HG03175 (cell line): ENCODE data around the gene ZIC5.

Experiments used
- ATAC-seq: cut with Tn5 transposase; IDR thresholded peaks from one replicate; pipeline ENCODE4 v1.9.1; 2021; ENCODE audit warnings: mild to moderate bottlenecking, moderate library complexity; ENCODE audit not compliant: unreplicated experiment

ZIC5 gene

DNA sequence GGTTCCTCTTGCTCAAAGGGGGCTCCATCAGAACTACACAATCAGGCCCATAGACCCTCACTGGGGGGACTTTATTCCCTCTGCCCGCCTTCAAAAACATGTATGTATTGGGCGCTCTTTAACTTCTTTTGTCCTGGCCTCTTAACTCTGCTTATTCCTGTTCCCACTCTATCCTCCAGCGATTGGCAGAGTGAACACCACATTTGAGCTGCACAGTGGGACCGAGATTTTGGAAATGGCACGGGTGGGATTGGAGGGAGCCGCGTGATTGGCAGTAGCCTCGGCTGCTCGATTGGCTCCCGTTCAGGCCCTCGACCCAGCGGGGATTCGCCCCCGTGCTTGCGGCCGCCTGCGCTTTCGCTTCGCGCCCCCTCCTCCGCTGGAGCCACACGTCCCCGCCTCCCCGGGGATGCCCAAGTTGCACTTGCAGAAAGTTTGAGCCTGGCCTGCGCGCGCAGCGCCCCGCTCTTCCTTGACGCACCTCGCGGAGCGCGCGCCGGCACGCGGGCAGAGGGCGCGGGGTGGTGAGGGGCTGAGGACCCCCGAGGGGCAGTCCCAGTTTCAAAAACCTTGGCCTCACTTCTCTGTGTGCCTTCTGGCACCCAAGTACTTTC, at the start of gene ZIC5:
ZIC5 (minus strand) TSS at position 192 of the 614 bp plus-strand sequence; CDS start at position 28, 164 bp downstream.
- ATAC-seq: no peak

DNA sequence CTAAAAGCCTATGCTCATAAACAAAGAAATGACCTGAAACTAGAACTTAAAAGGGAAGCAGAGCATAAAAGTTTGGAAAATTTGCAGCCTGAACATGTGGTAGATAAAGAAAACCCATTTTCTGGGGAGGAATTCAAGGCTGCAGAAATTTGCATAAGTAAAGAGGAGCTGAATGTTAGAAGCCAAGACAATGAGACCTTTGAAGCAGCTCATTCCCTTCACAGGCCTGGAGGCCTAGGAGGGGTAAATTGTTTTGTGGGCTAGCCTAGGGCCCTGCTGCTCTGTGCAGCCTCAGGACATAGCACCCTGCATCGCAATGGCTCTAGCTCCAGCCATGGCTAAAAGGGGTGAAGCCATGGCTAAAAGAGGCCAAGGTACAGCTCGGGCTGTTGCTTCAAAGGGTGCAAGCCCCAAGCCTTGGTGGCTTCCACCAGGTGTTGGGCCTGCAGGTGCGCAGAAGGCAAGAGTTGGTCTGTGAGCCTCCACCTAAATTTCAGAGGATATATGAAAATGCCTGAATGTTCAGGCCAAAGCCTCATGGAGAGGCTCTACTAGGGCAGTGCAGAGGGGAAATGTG, 48.3 kb upstream of the ZIC5 start:
- no peak for ATAC-seq

DNA sequence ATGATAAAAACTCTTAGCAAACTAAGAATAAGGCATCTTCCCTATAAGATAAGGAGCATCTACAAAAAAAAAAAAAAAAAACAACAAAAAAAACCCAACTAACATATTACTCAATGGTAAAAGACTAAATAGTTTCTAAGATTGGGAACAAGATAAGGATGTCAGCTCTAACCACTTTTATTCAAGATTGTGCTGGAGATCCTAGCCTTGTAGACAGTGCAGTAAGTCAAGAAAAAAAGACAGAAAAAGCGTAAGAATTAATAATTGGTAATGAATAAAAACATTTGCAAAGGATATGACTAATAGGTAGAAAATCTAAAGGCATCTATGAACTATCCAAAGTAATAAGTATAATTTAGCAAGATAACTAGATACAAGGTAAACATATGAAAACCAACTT, 43.1 kb upstream of the ZIC5 start:
- ATAC-seq: no peak

DNA sequence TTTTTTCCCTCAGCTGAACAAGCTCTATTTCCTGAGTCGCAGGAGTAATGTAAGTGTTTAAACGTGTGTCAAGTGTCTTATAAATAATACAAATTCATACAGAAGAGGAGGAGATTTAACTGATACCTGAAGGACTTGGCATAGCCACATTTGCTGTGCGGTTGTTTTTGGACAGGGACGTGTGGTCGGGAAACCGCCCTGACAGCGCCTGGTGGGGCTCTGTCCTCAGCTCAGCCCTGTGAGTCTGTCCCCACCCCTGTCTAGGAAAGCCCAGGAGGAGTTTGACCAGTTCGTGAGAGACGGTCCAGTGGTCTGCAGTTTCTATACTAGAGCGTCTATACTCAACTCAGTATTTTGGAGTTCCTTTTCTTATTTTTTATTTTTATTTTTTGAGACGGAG, 26.7 kb upstream of the ZIC5 start:
- ATAC-seq: no peak

DNA sequence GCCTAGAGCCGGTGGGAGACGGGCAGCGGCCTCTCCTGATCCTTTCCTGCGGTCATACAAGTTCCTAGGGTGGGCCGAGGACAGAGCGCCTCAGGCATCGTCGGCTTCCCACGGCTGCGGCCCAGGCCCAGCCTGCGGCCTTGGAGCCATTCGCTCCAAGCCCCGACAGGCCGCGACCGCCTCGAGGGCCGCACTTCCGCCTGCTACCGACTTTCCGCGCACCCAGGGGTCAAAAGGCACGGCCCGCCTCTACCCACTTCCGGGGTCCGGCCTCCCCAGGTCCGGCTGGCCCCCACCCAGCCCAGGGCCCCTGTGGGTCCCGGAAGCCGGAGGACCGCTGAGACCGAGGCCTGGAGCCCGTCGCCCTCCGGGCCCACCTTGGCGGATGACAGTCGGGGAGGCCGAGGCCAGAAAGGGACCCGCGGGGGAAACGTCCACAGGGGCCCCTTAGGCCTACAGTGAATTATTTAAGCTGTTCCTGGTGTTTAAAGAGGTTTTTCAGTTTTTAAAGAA, 26.2 kb upstream of the ZIC5 start:
- ATAC-seq: no peak

DNA sequence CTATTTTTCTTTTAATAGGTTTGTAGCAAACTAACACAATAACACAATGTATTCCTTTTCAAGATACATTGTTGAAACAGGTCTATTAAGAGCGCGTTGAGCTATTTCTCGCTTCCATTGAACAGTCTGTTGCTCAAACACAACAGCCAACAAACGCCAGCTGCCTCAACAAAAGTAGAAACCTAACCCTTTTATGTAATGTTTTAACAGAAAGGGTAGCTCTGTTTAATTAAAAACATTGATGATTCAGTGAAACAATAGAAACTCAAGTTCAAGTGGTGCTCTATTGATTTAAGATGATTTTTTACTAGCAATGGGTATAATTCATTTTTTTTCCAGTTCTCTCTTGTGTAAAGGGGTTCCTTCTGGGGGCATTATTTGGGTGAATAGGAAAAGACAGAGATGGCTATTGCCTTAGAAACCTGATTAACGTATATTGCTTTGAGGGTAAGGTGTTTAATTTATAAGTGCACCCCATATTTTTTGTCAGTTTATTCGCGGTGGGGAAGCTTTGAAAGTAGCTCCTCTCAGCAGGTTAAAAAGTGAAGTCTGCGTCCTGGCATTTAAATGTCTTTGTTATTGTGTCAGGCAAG, 24.9 kb upstream of the ZIC5 start:
- ATAC-seq: no peak

DNA sequence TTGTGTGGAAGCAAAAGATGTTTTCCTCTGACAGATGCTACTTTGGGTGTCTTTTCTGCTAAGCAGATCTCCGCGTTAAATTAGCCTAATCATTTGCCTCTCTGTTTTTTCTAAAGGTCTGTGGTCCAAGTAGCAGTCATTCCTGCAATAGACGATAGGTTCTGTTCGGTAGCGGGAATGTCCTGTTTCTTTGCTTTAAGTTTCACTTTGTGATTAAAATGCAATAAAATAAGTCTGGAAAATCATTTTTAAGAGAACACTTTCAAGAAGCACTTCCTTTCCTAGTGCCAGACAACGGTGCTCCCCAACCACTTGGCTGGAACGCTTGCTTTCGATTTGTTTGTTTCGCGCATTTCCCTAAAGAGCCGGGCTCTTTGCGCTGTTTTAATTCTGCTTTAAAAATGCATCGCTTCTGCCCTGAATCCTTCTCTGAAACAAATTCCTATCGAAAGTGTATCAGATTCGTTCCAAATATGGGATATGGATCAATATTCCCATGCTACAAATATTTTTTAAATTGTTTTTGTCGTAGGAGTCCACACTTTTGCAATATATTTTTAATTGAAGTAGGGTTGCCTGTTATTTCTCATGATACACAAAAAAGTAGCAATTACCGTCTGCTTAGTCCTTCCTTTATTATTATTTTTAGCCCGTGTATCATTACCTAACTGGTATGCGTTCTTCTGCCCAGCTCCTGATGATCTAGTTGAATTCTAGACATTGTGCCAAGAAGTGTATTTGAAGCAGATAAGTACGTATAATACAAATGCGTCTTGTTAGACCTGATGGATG, 24.2 kb upstream of the ZIC5 start:
- no peak for ATAC-seq

DNA sequence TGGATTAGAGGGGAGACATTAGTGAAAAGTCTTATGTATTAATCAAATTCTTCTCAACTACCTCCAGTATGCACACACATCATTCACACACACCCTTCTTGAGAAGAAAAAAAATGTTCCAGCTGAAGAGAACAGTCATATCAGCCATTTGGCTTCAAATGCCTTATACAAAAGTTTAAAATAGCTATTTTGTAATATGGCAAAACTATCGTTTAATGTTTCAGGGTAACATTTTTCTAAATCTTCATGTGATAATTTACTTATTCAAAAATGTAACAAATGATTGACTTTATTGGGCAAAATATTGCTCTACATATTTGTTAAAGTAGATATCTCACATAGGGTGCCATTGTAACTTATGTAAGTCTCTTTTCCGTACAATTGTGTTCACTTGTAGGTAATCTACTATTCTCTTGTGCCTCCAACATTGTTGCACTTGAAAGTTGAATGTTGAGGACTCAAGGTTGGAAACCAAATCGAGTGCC, 23.6 kb upstream of the ZIC5 start:
- no peak for ATAC-seq

DNA sequence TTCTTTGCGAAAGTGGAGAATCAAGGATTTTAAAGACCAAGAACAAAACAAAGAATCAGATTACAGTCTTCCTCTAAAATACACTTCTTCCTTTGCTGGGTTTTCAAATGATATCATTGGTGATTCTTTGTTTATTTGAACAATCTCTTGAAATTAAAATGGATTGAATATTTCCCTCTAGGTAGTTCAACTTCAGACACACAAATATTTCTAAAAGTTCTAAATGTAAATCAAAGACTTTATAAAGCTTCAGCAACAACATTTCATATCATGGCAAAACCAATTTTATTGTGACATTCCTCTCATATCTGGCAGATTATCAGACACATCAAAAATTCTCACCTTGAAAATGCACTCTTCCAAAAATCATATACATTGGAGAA, 23.1 kb upstream of the ZIC5 start:
- no peak for ATAC-seq

DNA sequence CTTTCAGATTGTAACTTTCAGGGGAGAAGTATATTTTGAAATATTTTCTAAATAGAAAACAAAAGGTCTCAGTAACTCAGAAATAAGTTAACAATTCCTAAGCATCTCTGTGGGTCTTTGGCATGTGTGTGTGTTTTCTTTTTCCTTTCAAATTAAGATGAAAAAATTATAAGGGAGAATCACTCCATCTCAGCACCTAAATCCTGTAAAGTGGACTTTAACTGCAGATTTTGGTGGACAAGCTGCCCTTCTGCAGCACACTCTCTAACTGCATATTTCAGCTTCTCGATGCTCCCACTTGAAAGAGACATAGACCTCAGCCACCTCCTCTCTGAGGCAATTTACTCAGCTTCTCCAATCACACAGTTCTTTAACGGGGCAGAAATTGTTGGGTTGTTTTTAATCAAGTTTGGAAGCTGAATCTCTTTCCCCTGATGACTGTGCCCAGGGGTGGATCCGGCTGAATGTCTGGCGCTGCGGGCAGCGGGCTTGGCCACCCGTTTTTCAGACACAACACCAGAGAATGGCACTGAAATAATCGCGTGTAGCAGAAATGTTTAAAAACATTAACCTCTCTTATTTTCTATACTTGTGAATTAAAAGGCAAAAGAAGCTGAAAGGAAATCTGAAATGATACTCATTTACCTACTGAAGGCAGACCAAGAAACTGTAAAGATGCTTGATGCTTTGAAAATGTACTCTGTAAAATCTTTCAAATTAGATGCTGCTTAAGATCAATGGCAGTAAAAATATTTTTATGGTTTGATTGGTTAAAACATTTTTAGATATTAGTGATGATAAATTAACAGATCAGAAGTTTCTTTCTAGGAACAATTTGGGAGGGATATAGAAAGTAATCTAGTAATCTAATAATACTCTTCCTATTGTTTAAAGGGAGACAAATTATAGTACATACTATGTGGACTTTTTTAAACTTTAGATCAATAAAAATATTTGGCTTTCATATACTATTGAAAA, 22.4 kb upstream of the ZIC5 start:
- no peak for ATAC-seq

DNA sequence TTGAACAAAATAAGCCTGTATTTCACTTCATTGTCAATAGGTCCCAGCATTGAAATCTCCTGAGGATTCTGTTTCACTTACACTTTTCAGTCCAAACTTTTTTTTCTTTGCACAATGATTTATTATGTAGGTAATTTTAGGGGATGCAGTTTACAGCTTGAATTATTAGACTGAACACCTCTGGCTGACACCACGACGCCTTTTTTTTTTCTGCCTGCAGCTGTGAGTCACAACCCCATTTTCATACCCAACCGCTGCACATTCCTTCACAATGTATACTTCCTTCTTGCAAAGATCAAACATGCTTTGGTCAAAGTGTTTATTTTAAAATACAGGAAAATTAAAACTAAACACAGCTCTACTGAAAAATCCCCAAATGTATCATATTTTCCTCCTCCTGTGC, 21.4 kb upstream of the ZIC5 start:
- no peak for ATAC-seq

DNA sequence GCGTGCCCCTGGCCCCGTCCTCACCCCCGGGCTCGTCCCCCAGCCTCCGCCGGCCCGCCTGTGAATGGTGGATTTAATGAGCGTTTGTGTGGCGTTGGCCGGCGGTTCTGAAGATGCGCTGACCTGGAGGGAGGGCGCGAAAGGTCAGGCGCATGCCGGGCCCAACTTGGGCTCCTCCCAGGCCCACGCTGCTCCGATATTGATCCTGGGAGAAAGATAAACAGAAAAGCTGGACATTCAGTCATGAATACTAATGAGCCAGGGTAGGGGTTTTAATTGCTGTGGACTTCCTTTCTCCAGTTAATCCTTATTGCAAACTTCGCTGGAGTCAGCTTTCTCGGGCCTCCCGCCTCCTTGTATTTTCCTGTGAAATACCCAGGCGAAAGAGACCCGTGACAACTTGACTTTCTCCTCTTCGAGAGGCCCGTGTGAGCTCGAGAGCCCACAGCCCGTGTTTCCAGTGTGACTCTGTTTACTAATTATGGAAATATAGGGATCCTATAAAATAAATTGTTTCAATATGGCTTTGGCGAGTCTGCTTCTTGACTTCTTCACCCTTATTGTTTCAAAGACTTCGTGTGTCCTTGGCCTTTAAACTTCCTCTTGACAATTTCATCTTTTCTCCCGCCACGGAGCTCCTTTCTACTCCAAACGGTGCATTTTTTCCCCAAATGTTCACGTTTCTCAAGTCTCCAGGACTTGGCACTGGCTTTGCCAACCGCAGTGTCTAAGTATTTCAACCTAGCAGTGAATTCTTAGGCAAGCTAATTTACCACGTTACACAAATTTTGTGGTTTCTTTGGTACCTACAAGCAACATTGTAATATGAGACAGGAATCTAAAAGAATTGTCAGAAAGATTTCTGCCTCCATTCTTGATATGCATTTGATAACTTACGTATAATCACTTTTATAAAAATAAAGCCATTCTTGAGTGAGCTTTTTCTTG, 20.5 kb upstream of the ZIC5 start:
- ATAC-seq: no peak

DNA sequence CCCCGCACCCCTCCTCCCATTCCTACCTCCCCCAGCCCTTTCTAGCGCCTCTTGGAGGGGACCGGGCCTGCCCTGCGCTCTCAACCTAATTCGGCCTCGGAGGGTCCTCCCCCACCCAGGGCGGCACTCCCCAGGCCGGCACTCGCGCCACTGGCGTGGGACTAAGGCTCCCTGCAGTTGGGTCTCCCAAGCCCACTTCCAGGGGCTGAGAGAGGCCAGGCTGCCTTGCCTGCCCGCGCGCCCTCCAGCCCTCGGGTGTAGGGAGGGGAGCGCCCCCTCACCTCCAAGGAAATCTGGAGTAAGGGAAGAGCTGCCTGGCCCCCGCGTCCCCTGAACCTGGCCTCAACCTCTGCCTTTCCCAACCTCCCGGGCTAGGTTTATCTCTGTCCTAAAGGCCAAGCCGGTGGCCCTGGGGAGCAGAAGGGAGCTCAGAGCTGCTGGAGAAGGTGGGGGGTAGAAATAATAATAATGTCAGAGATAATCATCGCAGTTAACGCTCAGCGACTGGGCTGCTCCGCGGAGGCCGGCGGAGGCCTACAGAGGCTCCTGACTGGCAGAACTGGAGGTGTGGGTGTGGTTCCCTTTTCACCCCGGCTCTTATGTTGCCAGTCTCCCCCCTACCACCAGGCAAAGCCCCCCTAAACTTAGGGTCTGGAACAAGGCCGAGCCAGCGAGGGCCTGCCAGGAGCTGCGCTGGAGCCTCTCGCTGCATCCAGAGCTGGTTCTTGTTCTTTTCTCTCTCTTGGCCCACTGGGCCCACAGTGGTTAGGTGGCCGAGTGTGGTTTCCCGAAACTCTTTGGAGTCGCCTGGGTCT, 19.7 kb upstream of the ZIC5 start:
- no peak for ATAC-seq

DNA sequence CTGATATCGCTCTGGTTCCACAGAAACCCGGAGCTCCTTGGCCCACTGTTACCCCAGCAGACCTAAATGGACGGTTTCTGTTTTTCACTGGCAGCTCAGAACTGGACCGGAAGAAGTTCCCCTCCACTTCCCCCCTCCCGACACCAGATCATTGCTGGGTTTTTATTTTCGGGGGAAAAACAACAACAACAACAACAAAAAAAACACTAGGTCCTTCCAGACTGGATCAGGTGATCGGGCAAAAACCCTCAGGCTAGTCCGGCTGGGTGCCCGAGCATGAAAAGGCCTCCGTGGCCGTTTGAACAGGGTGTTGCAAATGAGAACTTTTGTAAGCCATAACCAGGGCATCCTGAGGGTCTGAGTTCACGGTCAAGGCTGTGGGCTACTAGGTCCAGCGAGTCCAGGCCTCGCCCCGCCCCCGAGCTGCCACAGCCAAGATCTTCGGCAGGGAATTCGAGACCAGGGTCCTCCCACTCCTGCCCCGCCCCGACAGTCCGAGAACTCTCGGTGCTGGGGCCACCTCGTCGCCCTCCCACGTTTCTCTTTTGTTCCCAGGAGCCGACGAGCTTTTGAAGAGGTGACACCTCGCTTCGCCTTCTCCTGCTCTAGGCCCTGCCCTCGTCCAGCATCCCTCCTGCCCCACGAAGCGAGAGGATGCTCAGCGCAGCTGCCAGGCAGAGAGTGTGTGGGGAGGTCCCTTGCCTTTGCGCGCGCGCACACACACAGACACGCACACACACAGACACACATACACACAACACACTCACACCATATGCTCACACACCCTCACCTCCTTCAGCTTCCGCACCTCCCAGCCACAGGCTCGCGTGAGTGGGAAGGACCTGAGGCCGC, 18.8 kb upstream of the ZIC5 start:
- ATAC-seq: no peak

DNA sequence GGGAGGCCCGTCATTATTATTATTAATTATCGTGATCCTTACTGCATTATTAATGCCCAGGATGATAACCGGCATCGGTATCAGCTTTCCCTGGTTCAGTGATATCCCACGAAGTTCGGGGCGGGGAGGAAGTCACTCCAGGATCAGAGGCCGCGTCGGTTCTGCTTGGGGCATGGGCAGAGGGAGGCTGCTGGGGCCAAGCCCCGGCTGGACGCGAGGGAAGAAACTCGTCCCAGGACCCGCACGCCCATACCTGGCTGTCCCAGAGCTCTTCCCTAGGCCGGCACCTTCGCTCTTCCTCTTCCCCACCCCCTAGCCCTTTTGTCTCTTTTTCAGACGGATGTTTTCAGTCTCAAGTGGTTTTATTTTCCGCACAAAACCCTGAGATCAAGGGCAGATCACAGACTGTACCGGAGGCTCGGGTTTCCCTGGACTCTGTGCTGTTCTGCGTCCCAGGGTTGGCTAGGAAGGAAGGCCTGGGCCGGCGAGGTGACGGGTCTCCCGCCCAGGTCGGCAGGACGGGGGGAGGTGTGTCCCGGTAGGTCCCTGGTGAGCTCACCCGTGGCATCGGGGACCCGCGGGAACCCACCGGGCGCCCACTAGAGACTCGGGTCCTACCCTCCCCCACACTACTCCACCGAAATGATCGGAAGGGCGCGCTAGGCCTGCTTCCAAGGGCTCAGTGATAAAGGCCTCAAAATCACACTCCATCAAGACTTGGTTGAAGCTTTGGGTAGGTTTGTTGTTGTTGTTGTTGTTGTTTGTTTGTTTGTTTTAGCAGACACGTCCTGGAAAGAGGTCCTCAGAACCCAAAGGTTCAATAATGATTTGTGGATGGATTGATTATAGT, 17.9 kb upstream of the ZIC5 start:
- no peak for ATAC-seq

DNA sequence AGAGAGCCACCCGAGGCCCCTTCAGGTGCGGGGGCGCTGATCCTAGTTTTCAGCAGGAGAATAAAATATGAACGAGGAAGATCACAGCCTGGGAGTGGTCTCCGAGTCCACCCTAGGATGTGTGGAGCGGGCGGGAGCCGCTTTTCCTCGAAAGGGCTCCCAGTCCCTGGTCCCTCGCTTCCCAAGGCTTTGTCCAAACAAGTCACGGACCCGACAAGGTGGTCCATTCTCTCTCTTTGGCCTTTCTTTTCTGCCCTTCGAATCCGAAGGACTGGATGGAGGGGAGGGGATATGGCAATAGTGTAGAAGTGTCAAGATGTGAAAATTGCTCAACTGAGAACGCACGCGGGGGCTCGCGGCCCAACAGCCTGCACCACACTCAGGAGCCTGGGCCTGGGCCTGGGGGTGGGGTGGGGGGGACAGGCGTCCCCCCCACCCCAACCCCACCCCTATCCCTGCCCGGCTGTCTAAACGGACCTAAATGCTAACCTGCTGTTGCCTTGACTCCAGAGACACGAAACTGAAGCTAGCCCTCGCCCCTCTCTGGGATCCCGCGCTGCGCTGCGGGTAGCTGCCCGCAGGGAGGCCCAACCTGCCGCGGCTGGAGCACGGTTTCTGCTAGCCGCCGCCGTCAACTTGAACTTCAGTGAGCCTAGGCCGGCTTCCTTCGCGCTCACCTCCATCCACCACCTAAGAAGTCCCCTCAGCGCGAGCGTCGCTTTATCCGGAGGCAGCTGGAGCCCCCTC, 17.1 kb upstream of the ZIC5 start:
- no peak for ATAC-seq
